Measurements from ENCODE around the gene ABCB8. TPM values are rescaled to one million over a fixed set of nuclear protein-coding genes. Genes with fewer than 3 reads are reported as not detected.

The ABCB8 gene
- total RNA-seq, 1 donor from 2014 or later = 57.1 TPM

Other genes starting within 250 kb of the ABCB8 start
- gene TMEM176B, start 228.1 kb upstream of the ABCB8 start, total RNA-seq (ENCODE audit: unreplicated experiment) = 0.44 TPM
- 1.3 TPM for gene TMEM176A, start 227.7 kb upstream of the ABCB8 start, total RNA-seq (ENCODE audit: unreplicated experiment)
- not detected for gene AOC1, start 175.9 kb upstream of the ABCB8 start, total RNA-seq (ENCODE audit: unreplicated experiment)
- 73.7 TPM for gene KCNH2, start 50.1 kb upstream of the ABCB8 start, total RNA-seq (ENCODE audit: unreplicated experiment)
- gene NOS3, start 37.4 kb upstream of the ABCB8 start, total RNA-seq (ENCODE audit: unreplicated experiment) = 0.86 TPM
- gene ATG9B, start 4.0 kb upstream of the ABCB8 start, total RNA-seq (ENCODE audit: unreplicated experiment) = 9.4 TPM
- gene ASIC3, start 20.1 kb downstream of the ABCB8 start, total RNA-seq (ENCODE audit: unreplicated experiment) = 10.8 TPM
- gene CDK5, start 29.4 kb downstream of the ABCB8 start, total RNA-seq (ENCODE audit: unreplicated experiment) = 52.9 TPM
- gene SLC4A2, start 31.1 kb downstream of the ABCB8 start, total RNA-seq (ENCODE audit: unreplicated experiment) = 99.4 TPM
- gene FASTK, start 52.4 kb downstream of the ABCB8 start, total RNA-seq (ENCODE audit: unreplicated experiment) = 64.7 TPM
- 45.7 TPM for gene TMUB1, start 55.0 kb downstream of the ABCB8 start, total RNA-seq (ENCODE audit: unreplicated experiment)
- gene AGAP3, start 58.0 kb downstream of the ABCB8 start, total RNA-seq (ENCODE audit: unreplicated experiment) = 406 TPM
- gene GBX1, start 139.2 kb downstream of the ABCB8 start, total RNA-seq (ENCODE audit: unreplicated experiment) = not detected
- gene ASB10, start 158.8 kb downstream of the ABCB8 start, total RNA-seq (ENCODE audit: unreplicated experiment) = not detected
- not detected for gene H2BK1, start 182.0 kb downstream of the ABCB8 start, total RNA-seq (ENCODE audit: unreplicated experiment)
- gene ABCF2, start 198.8 kb downstream of the ABCB8 start, total RNA-seq (ENCODE audit: unreplicated experiment) = 39.1 TPM
- gene CHPF2, start 204.0 kb downstream of the ABCB8 start, total RNA-seq (ENCODE audit: unreplicated experiment) = 38.1 TPM
- 5.1 TPM for gene SMARCD3, start 220.2 kb downstream of the ABCB8 start, total RNA-seq (ENCODE audit: unreplicated experiment)

All from glutamatergic neuron (in vitro differentiated cells).